HEK293 (cell line): Measurements from ENCODE around the gene TBC1D8.

Experiments
- KLF16 ChIP-seq: fragments of 450-650 bp; formaldehyde crosslinking; IDR thresholded peaks from 2 replicates; pipeline ENCODE4 v1.5.1; 2017; ENCODE audit warnings: missing biosample characterization, missing genetic modification characterization
- ZBTB49 ChIP-seq: fragments of 450-650 bp; formaldehyde crosslinking; IDR thresholded peaks from 2 replicates; pipeline ENCODE4 v1.5.1; 2016; ENCODE audit warnings: missing biosample characterization, missing genetic modification characterization, low read depth
- ZNF223 ChIP-seq: fragments of 450-650 bp; formaldehyde crosslinking; IDR thresholded peaks from 2 replicates; pipeline ENCODE4 v1.5.1; 2016; ENCODE audit warnings: missing biosample characterization, missing genetic modification characterization
- ZNF23 ChIP-seq: fragments of 450-650 bp; formaldehyde crosslinking; IDR thresholded peaks from 2 replicates; pipeline ENCODE4 v1.5.1; 2016; ENCODE audit warnings: missing biosample characterization, missing genetic modification characterization, borderline replicate concordance
- ZSCAN18 ChIP-seq: fragments of 450-650 bp; formaldehyde crosslinking; IDR thresholded peaks from 2 replicates; pipeline ENCODE4 v1.5.1; 2016; ENCODE audit warnings: missing biosample characterization, missing genetic modification characterization
- TF ChIP-seq, protein P1 (sequence below): fragments of 450-650 bp; formaldehyde crosslinking; IDR thresholded peaks from 2 replicates; pipeline ENCODE4 v1.5.1; 2016; ENCODE audit warnings: missing biosample characterization, missing genetic modification characterization
- TF ChIP-seq, protein P2 (sequence below): fragments of 450-650 bp; formaldehyde crosslinking; IDR thresholded peaks from 2 replicates; pipeline ENCODE4 v1.5.1; 2016; ENCODE audit warnings: missing biosample characterization, missing genetic modification characterization
- TF ChIP-seq, protein P3 (sequence below): fragments of 450-650 bp; formaldehyde crosslinking; conservative IDR thresholded peaks from 2 replicates; pipeline ENCODE4 v1.5.1; 2016; ENCODE audit warnings: low read depth, missing biosample characterization, missing genetic modification characterization
- TF ChIP-seq, protein P4 (sequence below): fragments of 450-650 bp; formaldehyde crosslinking; IDR thresholded peaks from 2 replicates; pipeline ENCODE4 v1.5.1; 2016; ENCODE audit warnings: missing biosample characterization, missing genetic modification characterization

- TF ChIP-seq KLF16 (tag by site-specific recombination): no peak
- TF ChIP-seq, protein P1, sequence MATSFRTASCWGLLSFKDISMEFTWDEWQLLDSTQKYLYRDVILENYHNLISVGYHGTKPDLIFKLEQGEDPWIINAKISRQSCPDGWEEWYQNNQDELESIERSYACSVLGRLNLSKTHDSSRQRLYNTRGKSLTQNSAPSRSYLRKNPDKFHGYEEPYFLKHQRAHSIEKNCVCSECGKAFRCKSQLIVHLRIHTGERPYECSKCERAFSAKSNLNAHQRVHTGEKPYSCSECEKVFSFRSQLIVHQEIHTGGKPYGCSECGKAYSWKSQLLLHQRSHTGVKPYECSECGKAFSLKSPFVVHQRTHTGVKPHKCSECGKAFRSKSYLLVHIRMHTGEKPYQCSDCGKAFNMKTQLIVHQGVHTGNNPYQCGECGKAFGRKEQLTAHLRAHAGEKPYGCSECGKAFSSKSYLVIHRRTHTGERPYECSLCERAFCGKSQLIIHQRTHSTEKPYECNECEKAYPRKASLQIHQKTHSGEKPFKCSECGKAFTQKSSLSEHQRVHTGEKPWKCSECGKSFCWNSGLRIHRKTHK (tag by site-specific recombination): no peak
- TF ChIP-seq, protein P2, sequence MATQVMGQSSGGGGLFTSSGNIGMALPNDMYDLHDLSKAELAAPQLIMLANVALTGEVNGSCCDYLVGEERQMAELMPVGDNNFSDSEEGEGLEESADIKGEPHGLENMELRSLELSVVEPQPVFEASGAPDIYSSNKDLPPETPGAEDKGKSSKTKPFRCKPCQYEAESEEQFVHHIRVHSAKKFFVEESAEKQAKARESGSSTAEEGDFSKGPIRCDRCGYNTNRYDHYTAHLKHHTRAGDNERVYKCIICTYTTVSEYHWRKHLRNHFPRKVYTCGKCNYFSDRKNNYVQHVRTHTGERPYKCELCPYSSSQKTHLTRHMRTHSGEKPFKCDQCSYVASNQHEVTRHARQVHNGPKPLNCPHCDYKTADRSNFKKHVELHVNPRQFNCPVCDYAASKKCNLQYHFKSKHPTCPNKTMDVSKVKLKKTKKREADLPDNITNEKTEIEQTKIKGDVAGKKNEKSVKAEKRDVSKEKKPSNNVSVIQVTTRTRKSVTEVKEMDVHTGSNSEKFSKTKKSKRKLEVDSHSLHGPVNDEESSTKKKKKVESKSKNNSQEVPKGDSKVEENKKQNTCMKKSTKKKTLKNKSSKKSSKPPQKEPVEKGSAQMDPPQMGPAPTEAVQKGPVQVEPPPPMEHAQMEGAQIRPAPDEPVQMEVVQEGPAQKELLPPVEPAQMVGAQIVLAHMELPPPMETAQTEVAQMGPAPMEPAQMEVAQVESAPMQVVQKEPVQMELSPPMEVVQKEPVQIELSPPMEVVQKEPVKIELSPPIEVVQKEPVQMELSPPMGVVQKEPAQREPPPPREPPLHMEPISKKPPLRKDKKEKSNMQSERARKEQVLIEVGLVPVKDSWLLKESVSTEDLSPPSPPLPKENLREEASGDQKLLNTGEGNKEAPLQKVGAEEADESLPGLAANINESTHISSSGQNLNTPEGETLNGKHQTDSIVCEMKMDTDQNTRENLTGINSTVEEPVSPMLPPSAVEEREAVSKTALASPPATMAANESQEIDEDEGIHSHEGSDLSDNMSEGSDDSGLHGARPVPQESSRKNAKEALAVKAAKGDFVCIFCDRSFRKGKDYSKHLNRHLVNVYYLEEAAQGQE (tag by site-specific recombination): no peak
- no peak for TF ChIP-seq ZNF23 (tag by site-specific recombination)
- TF ChIP-seq, protein P3, sequence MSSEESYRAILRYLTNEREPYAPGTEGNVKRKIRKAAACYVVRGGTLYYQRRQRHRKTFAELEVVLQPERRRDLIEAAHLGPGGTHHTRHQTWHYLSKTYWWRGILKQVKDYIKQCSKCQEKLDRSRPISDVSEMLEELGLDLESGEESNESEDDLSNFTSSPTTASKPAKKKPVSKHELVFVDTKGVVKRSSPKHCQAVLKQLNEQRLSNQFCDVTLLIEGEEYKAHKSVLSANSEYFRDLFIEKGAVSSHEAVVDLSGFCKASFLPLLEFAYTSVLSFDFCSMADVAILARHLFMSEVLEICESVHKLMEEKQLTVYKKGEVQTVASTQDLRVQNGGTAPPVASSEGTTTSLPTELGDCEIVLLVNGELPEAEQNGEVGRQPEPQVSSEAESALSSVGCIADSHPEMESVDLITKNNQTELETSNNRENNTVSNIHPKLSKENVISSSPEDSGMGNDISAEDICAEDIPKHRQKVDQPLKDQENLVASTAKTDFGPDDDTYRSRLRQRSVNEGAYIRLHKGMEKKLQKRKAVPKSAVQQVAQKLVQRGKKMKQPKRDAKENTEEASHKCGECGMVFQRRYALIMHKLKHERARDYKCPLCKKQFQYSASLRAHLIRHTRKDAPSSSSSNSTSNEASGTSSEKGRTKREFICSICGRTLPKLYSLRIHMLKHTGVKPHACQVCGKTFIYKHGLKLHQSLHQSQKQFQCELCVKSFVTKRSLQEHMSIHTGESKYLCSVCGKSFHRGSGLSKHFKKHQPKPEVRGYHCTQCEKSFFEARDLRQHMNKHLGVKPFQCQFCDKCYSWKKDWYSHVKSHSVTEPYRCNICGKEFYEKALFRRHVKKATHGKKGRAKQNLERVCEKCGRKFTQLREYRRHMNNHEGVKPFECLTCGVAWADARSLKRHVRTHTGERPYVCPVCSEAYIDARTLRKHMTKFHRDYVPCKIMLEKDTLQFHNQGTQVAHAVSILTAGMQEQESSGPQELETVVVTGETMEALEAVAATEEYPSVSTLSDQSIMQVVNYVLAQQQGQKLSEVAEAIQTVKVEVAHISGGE (tag by site-specific recombination): no peak
- TF ChIP-seq ZBTB49: no peak
- TF ChIP-seq ZNF223 (tag by site-specific recombination): no peak
- TF ChIP-seq, protein P4, sequence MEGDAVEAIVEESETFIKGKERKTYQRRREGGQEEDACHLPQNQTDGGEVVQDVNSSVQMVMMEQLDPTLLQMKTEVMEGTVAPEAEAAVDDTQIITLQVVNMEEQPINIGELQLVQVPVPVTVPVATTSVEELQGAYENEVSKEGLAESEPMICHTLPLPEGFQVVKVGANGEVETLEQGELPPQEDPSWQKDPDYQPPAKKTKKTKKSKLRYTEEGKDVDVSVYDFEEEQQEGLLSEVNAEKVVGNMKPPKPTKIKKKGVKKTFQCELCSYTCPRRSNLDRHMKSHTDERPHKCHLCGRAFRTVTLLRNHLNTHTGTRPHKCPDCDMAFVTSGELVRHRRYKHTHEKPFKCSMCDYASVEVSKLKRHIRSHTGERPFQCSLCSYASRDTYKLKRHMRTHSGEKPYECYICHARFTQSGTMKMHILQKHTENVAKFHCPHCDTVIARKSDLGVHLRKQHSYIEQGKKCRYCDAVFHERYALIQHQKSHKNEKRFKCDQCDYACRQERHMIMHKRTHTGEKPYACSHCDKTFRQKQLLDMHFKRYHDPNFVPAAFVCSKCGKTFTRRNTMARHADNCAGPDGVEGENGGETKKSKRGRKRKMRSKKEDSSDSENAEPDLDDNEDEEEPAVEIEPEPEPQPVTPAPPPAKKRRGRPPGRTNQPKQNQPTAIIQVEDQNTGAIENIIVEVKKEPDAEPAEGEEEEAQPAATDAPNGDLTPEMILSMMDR (tag by site-specific recombination): no peak
- TF ChIP-seq ZSCAN18 (tag by site-specific recombination): no peak
Observed at GRCh38 chr2:101107241-101107640, 43.9 kb downstream of the TBC1D8 start.
